Limb (tissue), 2 donors: ENCODE results near the gene AKR1A1.
"Not testable (repeated sequence)": the region's sequence is repeated elsewhere in the genome, so short reads cannot be mapped to it uniquely, and the experiment has no call there.

ENCODE experiments used
- DNase-seq, 2 donors: peaks; one replicate each; pipeline ENCODE4 v3.0.0-alpha.2; 2016; ENCODE audit errors: extremely low spot score in 2 of 2

Gene AKR1A1

DNA sequence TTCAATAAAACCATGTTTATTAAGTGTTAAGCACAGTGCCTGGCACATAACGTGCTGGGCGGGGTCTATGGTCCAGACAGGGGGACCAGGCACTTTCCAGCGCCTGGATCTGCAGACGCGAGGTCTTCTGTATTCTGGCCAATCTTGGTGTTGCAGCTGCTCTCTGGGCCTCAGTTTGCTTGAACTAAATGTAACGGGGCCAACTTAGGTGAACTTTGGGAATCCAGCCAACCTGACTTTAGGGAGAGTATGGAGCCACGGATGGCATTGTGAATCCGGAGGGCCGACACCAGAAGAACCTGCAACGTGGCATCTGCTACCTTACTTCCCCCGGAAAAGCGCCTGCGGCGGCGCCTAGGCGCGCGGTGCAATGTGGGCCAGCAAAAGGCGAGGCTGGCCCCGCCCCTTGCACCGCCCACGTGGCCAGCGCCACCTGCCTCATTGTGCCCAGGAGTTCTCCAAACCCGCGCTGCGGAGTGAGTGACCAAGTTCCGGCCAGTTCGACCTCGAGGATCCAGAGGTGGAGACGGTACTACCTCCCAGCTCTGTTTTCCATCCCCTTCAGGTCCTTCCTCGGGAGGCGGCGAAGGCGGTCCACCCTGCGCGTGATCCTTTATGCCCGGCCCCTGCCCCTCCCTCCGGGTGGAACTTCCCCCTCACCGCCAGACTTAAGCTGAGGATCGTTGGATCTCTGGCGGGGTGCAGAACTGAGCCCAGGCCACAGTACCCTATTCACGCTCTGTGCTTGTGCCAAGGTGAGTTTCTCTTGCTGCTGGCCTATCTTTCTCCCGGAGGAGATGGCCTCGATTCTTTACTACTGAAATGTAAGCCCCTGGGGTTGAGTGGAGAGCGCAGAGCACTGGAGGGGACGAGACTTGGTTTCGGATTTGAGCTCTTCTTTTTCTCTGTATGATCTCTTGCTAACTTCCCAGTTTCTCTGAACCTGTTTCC lies at the start of gene AKR1A1:
Gene AKR1A1, plus strand, starts transcription at position 426 of the 951 bp plus-strand sequence. CDS start 10,969 bp downstream, outside the sequence.
- DNase-seq, result peak; percentile 93

DNA sequence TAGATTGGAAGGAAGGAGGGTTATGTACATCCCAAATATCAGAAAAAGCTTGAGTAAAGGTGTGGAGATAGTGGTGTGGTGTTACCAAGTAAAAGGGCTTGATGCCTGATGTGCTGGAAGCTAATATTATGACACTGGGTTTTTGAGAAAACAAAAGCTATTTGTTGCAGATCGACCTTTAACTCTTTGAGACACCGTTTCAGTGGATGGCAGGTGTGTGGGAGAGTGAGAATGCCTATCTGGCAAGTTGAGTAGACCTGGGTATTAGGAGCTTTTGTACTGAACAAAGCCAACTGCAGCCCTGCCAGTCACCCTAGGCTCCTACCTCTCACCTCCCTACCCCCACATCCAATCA lies 49.1 kb upstream of the AKR1A1 start:
- no peak for DNase-seq

DNA sequence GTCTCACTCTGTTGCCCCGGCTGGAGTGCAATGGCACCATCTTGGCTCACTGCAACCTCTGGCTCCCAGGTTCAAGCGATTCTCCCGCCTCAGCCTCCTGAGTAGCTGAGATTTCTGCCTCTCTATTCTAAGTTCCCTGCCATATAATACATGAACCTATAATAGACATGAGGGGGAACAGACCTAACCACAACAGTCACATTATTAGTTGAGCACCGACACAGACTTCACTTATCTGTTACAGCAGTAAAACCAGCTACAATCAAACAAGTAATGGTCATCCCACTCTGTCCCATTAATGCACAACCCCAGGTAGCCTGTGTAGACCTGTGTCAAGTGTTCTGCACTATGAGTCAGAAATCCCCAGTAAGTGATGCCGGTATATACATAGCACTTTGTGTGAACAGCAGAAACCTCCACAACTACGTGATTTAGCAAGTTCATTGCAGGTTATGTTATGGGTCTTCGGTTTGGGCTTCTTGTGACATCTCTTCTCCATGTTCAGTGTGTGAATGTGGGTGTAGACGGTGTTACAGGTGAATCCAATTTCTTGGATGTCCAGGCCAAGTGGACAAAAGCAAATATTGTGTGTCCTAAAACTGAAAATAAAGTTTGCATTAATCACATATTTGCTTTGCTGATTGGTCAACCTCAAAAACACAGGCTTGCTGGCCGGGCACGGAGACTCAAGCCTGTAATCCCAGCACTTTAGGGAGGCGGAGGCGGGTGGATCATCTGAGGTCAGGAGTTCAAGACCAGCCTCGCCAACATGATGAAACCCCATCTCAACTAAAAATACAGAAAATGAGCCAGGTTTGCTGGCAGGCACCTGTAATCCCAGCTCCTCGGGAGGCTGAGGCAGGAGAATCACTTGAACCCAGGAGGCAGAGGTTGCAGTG lies 46.9 kb upstream of the AKR1A1 start:
- DNase-seq, result no peak

DNA sequence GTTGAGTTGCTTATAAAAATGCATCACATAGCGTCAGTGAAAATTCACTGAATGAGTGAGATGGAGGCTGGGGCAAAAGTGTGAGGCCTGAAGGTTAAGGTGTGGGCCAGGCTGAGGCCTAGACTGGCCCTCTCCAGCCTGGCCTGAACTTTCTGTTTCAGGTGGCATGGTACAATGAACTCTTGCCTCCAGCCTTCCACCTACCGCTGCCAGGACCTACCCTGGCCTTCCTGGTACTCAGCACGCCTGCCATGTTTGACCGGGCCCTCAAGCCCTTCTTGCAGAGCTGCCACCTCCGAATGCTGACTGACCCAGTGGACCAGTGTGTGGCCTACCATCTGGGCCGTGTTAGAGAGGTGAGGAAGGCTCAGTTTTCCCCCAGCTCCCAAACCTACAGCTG lies 43.4 kb upstream of the AKR1A1 start:
- DNase-seq, result no peak

DNA sequence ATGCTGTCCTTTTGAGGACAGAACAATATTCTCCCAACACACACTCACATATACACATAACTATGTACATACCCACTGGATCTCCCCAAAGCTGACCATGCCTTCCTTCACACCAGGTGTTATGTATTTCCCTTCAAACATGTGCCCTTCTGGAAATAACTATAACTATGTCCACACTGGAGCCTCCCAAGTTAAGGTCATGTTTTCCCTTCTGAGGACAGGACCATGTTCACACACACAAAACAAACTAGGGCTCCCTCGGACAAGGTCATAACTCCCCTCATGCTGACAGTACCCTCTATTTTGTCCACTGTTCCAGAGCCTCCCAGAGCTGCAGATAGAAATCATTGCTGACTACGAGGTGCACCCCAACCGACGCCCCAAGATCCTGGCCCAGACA lies 42.7 kb upstream of the AKR1A1 start:
- no peak for DNase-seq

DNA sequence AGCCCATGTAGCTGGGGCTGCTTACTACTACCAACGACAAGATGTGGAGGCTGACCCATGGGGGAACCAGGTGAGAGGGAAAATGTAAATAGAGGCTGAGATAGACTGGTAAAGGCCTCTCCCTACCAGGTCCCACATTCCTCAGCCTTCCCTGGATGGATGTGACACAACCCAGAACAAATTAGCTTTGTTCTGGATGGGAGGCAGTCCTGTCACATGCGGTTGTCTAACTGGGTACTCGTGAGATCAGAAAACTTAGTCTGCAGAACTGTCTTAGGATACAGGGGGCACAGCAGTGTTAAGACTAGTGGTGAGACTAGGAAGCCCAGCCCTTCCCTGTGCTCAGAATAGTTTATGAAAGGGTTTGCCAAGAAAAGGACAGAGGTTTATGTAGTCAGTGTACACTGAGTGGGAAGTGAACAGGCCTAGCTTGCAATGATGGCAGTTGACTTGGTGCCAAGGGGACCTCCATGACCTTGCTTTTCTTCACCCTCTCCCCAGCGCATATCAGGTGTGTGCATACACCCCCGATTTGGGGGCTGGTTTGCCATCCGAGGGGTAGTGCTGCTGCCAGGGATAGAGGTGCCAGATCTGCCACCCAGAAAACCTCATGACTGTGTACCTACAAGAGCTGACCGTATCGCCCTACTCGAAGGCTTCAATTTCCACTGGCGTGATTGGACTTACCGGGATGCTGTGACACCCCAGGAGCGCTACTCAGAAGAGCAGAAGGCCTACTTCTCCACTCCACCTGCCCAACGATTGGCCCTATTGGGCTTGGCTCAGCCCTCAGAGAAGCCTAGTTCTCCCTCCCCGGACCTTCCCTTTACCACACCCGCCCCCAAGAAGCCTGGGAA lies 42.1 kb upstream of the AKR1A1 start:
- no peak for DNase-seq

DNA sequence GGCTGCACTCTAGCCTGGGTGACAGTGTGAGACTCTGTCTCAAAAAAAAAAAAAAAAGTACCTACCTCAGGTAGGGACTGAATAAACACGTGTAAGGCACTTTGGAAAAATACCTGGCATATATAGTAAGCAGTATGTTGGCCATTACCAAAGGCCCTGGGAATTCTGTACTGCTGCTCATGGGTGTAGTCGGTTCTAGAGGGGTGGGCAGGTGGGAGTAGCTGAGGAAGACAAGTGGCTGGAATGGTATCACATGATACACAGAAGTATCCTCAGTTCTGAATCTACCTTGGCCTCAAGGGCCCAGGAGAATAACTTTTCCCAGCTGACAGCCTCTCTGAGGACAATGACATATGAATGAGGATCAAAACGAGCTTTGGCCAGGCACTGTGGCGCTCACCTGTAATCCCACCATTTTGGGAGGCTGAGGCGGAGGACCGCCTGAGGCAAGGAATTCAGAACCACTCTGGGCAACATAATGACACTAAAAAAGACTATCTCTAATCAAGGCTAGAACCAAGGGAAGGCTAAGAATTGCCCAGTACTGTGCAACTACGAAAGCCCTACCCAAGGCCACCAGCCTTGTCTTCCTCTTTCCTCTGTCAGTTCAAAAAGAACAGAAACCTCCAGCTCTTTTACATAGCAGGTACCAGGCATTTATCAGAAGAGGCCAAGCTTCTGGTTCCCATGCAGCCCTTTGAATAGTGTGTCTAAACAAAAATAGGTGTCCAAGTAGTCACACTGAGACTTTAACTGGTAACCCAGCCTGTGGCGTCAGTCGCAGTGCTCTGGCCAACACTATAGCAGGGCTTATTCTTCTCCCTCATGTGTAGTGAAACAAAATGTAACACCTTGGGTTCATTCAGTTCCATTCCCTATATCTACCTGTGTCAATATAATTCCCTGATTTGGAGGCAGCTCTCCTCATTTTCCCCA lies 40.3 kb upstream of the AKR1A1 start:
- no peak for DNase-seq

DNA sequence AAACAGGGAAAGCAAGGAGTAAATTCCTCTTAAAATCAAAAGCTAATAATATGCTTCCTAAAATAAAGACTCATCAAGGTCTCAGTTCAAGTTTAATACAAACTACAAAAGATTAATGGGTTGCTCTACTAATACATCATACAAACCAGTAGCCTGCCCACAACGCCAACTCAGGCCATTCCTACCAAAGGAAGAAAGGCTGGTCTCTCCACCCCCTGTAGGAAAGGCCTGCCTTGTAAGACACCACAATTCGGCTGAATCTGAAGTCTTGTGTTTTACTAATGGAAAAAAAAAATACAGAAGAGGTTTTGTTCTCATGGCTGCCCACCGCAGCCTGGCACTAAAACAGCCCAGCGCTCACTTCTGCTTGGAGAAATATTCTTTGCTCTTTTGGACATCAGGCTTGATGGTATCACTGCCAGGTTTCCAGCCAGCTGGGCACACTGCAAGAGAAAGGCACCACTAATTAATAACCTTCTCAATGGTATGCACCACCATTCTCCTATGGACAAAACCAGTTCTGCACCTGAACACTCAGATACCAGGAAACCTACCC lies 39.6 kb upstream of the AKR1A1 start:
- DNase-seq, result no peak

DNA sequence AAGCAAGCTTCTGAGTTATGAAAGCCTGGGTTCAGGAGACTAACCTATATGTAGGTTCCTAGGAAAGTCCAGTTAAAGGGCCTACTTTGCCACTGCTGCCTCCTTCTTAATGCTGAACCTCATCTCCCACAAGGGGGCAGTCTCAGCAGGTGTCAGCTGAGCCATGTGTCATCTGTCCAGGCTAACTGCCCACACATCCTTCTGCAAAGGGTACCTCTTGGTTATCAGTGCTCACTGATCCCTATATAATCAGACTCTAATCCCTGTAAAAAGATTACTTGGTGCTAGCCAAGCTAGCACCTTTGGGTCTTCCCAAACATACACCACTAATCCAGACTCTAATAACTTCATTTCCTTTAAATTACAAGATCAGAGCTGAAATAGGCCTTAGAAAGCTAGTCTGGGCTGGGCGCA lies 38.0 kb upstream of the AKR1A1 start:
- peak in 1 of 2 donors; percentile 64 for DNase-seq

DNA sequence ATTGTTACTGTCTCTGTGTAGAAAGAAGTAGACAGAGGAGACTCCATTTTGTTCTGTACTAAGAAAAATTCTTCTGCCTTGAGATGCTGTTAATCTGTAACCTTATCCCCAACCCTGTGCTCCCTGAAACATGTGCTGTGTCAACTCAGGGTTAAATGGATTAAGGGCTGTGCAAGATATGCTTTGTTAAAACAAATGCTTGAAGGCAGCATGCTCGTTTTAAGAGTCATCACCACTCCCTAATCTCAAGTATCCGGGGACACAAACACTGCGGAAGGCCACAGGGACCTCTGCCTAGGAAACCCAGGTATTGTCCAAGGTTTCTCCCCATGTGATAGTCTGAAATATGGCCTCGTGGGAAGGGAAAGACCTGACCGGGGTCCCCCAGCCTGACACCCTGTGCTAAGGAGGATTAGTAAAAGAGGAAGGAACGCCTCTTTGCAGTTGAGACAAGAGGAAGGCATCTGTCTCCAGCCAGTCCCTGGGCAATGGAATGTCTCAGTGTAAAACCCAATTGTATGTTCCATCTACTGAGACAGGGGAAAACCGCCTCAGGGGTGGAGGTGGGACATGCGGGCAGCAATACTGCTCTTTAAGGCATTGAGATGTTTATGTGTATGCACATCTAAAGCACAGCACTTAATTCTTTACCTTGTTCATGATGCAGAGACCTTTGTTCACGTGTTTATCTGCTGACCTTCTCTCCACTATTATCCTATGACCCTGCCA lies 36.9 kb upstream of the AKR1A1 start:
- not testable (repeated sequence) for DNase-seq

DNA sequence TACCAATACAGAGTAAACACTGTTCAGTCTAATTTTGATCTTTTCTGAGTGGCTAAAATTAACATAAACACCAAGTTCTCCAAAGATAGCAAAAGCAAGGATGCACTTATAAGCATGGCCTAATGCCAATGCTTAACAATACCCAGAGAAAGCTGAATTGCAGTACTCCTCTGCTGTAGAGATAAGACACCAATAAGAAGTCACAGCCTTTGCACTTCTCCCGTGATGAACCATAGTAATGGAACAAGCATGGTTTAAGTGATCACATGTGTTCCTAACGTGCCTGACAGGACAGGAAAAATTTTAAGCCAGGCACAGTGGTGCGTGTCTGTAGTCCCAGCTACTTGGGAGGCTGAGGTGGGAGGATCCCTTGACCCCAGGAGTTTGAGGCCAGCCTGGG lies 34.6 kb upstream of the AKR1A1 start:
- DNase-seq, result no peak

DNA sequence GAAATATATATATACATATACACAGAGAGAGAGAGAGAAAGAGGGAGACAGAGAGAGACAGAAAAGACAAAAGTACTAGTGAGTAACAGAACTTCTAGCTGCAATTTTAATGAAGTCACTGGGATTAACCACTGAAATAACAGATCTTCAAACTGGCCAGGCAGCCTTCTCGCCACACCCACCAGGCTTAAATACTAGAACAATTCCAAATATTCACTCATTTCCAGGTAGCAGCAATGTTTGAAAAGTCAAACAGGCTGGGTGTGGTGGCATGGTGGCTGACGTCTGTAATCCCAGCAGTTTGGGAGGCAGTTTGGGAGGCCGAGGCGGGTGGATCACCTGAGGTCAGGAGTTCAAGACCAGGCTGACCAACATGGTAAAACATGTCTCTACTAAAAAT lies 34.2 kb upstream of the AKR1A1 start:
- no peak for DNase-seq

DNA sequence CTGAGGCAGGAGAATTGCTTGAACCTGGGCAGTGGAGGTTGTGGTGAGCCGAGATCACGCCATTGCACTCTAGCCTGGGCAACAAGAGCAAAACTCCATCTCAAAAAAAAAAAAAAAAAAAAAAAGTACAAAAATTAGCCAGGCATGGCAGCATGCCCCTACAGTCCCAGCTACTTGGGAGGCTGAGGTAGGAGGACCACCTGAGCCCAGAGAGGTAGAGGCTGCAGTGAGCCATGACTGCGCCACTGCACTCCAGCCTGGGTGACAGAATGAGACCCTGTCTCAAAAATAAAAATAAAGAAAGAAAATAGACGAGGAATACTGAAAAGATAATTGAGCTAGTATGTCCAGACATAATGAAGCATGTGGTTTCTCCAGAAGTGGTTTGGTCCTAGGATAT lies 32.3 kb upstream of the AKR1A1 start:
- not testable (repeated sequence) for DNase-seq

DNA sequence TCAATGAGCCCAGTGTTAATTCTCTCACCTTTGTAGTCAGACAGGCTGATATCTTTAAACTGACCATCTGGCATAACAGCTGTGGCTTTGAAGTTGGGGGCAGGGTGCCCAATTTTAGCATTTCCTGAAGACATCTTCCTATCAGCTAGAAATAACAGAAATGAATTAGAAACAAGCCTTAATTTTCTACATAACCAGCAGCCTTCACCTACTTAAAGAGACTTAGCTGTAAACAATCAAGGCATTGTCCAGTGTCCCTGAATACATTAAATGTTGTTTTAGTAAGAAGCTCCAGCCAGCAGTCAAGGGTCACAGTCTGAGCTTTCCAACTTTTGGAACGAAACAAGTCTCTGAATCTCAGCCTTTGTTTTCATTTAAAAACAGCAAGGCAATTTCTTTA lies 31.7 kb upstream of the AKR1A1 start:
- no peak for DNase-seq

DNA sequence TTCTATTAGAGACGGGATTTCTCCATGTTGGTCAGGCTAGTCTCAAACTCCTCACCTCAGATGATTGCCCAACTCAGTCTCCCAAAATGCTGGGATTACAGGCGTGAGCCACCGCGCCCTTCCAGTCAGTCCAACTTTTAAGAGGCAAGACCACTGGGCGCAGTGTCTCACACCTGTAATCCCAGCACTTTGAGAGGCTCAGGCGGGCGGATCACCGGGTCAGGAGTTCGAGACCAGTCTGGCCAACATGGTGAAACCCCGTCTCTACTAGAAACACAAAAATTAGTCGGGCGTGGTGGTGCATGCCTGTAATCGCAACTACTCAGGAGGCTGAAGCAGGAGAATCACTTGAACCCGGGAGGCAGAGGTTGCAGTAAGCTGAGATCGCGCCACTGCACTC lies 30.9 kb upstream of the AKR1A1 start:
- not testable (repeated sequence) for DNase-seq

DNA sequence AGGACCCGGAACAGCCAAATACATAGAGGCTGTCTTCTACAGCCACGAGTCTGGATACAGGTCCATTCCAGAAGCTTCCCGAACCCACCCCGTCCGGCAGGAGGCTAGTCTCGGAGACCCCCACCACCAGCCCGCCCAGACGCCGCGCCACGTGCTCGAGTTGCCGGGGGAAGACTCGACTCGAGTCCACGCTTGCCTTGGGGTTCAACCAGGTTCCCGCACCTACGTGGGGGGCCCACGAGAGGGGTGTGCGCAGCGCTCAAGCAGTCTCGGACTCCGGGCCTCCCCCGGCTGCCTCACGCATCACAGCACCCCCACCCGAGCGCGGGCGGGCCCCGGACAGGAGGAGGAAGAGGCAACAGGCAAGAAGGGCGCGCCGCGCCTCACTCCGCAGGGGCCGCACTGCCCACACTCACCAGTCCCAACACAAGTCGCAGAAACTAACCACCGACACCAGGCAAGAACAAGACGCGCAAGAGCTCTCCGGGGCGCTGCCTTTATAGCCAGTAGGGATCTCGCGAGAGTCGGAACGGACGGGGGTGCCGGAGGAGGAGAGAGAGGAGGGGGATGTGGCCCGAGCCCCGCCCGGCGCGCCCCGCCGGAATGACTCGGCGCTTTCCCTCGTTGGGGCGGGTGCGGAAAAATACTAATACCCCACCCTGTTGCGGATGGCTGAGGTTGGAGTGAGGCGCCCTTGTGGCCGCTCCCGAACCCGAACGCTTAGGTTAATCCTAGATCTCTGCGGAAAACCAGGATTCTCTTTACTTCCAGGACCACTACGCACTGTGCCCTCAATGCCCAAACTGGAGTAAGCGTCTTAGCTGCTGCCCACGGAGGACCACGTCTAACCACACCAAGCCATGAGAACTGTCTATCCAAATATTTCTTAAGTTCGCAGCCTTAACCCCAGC lies 29.0 kb upstream of the AKR1A1 start, which contains the start of gene PRDX1:
Gene PRDX1, minus strand, starts transcription at position 472 of the 911 bp plus-strand sequence. CDS start 2,841 bp downstream, outside the sequence.
- peak; percentile 96 to 99 for DNase-seq

DNA sequence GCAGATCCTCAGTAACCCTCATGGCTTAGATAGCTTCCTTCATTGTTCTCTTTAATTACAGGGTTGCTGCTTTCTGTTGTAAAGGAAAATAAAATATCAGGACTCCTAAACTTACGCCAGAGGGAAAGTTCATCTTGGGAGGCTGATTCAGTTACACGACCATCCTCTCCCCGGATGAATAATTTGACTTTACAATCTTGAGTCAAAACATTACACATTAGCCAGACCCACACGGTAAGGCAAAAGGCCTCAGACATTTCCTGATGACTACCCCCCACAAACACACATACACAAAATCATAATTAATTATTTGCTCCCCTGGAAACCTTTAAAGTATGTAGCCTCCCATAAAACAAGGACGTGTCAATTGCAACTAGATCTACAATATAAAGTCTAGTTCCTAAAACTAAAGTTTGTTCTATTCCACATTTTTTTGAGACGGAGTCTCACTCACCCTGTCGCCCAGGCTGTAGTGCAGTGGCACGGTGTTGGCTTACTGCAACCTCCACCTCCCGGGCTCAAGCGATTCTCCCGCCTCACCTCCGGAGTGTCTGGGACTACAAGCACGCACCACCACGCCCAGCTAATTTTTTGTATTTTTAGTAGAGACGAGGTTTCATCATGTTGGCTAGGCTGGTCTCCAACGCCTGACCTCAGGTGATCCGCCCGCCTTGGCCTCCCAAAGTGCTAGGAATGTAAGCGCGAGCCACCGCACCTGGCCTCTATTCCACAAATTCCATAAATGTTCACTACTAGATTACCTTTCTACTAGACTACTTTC lies 28.1 kb upstream of the AKR1A1 start:
- no peak for DNase-seq
